Activated CD4-positive, alpha-beta T cell treated with anti-CD3 and anti-CD28 coated beads, Interleukin-2, amount 50 U/mL, for 24 hours (primary cell): ENCODE measurements around the gene IL21.

Experiments used
- DNase-seq, 2 donors: peaks; one replicate each; pipeline ENCODE4 v3.0.0-alpha.2; 2020; ENCODE audit warnings: low read depth in 1 of 2, low spot score in 1 of 2

IL21 gene

DNA sequence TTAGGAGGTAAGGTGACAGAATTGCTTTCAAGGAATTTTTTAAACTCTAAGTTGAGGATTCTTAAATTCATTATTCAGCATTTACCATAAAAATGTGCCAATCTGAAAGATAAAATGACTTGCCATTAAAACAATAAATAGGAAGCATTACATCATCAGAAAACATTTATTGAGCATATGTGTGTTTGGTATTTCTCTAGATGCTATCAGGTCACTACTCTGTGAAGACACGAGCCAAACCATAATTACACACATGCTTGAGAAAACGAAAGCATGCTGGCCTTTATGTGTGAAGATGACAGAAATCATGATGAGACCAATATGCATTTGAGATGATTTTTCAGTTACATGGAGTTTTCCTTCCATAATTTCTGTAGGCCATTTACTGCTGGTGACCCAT is 12.3 kb upstream of the IL21 start:
- no peak for DNase-seq

DNA sequence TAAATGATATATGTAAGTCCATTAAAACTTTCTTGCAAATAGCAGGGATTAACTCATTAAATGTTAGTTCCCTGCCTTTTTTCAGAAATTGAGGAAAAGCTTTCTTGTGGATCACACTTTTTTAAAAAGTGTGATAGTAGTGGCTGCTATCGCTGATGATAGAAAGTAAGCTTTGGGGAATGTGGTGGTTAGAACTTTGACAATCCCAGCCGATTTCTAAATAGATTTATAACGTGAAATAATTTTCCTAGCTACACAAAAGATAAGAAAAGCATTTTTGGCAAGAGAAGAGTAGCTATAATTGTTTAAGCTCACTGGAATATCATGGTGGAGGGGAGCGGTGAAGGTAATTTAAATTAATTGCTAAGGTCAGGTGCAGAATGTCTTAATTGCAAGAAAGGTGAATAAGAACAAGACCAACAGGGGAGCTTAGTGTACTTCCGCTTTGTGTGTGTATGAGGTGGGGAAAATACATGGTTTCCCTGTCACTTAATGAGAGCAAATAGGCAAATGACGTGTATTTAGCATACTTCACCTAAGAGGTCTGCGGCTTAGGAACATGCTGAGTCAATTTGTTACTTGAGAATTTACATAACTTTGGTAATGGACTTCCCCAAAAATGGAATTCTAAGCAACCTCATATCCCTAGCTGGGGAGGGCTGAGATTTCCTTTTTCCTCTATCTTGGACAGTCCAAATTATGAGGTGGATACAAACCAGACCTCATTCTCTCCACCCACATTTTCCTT is 11.7 kb upstream of the IL21 start:
- no peak for DNase-seq

DNA sequence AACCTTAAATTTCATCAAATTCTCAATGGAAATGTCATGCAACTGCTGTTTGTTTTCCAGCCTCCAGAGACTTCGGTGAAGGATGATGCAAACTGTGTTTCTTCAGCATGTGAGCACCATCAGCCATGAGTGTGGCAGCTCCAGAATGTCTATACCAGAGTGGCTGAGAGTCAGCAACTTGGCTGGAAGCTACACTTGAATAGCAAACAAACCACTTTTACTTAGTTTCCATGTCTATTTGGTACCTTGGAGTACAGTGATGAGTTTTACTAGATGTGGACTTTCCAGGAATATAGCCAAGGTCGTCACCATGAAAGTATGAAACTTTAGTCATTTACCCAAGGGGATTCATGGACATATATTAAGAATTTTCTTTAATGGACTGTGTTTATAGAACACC is 4.3 kb upstream of the IL21 start:
- no peak for DNase-seq

DNA sequence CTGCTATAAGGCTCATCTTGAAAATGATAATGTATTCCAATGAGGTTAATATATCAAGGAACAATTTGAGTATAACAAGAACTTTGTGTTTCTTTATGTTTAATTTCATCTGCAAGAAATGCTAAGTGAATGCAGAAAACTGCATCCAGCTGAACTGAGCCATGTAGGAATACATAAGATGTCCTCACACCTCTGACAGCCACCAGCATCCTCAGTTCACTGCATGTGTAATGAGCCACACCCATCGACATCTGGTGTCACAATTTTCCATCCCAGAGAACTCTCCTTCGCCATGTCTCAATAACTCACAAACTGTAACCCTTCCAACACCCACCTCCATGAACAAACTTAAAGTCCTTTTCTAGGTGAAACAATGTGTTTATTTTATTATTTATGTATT is 3.3 kb upstream of the IL21 start:
- no peak for DNase-seq

DNA sequence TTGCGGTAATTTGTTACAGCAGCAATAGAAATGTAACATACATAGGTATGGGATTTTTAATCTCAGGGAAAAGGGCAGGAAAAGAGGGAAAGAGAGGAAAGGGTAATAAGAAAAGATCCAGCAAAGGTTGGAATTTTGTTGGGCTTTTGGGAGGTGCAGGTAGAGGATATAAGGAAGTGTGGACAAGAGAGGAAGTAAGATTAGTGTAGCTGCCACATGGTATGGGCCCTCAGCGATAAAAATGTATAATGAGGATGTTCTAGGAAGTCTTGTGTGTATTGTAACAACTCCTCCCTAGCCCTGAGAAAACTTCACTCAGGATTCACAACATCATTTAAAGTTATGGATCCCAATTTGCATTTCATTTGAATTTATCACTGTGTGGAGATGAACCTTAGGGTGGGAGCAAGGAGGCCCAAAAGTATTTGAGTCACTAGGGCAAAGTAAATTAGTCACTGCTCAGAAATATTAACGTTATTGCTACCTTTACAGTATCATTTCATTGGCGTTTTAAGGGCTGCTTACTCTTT is 2.8 kb upstream of the IL21 start:
- DNase-seq, result no peak

DNA sequence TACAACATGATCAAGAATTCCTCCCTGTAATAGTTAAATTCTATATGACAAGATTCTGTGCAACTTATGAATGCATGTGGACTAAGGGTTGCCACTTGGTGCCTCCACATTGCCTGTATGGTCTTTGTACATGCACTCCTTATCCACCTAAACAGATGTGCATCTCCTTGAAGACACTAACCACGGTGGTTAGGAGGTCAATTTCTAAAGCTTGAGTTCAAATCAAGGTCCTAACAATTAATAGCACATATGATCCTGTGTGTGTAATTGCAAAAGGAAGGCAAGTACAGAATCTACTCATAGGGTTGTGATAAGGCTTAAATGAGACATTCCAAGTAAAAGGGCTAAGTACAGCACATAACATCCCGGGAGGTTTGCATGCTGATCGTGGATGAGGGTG is 1.5 kb upstream of the IL21 start:
- no peak for DNase-seq

DNA sequence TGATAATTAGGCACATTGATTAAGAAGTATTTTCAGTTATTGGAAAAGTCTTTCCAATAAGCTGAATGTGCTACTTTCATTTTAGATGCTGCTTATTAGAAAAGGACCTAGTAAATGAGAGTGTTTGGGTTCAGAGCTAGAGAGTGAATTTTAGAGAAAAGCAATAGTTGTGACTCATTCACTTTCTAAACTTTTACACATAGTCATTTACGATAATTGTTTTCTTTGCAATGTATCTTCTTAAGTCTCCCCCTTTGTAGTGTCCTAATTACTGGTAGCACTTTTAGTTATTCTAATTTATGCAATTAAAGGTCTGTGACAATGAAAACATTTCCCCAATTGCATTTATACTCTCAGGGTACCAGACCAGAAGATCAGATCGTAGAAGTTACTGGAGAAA is 1.3 kb downstream of the IL21 start:
- DNase-seq, result no peak

DNA sequence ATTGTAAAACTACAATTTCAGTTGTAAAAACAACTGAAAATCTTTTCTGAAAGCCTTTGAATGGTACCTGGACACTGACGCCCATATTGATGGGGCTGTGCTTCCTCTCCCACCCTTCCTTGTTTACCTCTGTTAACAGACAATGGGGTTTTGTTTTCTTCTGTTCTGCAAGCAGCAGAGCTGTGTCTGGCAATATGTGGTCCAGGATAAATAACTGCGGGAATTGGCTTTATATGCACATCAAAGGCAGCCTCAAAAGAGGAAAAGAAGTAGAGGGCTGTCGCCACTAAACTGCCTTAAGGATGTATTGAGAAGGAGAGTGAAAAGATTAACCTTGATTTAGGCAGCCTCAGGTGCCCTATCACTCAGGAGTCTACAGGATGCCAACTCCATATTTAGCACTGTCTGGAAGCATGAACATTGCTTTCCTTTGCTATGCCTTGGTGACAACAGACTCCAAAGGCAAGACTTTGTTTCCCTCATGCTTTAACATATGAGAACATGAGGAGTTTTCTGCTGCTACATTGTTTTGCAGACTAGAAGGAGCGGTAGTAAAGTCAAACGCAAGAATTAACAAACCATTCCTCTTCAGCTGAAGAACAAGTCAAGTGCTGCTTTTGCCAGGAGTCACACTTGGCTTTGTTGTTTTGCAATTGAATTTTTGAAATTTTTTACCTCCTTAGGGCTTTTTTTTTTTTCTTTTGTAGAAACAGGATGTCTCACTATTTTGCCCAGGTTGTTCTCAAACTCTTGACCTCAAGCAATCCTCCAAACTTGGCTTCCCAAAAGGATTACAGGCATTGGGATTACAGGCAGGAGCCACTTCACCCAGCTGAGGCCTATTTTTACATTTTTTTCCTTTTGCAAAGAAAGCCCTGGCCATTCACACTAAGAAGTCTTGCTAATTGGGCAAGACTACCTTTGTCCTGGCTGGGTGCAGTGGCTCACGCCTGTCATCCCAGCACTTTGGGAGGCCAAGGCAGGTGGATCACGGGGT is 3.0 kb downstream of the IL21 start:
- no peak for DNase-seq

DNA sequence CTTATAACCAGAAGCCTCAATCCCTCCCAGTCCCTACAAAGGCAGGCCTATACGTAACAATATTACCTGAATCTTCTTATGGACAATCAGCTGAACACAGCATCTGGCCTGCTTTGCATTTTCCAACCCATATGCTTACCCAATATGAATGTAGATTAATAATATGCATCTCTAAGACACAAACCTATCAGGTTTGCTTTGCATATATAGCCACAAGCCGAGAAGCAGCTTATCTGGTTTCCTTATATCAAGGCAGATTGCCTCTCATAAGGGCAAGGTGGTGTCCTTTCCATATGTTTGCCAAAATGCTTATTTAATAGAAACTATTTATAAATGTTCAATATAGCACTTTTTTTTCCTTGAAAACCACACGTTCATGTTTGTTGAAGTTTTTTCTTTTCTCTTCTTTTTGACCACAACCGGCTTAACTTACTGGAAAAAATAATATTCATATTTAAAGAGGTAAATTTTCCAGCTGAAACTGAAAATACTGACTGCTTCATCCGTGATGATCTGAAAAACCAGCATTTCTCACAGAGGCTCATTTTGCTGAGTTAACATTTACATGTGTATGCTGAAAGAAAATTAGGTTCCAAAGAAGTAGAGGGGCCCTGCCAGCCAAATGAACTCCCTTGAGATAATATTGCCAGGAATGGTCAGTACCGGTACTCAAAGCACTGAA is 3.8 kb downstream of the IL21 start:
- DNase-seq, result no peak

DNA sequence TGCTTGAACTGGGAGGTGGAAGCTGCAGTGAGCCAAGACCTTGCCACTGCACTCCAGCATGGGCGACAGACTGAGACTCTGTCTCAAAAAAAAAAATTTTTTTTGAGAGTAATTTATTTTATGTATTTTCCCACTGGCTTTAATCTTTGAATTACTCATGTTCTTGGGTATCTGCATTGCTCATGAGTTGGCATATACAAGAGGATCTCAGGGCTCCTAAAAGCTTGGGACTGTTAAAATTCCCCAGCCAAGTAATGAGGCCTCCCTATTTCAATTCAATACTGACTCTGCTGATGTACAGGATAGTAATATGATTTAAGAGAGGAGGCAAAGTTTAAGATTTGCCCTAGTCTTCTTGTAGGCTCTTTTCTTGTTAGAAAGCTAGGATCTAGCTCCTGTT is 6.2 kb downstream of the IL21 start:
- DNase-seq, result no peak

DNA sequence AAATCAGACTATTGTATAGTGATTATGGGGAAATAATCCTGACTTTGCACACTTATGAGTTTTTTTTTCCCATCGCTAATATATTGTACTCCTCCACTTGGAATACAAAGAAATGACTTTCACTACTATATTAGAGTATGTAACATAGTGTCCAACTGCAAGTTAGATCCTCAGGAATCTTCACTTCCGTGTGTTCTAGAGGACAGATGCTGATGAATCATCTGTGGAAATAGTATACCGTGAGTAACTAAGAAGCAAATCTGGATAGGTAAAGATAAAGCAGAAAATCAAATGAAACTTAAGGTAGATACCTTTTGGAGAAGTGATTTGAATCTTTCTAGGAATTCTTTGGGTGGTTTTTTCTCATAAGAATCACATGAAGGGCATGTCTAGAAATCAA is 8.3 kb downstream of the IL21 start:
- no peak for DNase-seq

DNA sequence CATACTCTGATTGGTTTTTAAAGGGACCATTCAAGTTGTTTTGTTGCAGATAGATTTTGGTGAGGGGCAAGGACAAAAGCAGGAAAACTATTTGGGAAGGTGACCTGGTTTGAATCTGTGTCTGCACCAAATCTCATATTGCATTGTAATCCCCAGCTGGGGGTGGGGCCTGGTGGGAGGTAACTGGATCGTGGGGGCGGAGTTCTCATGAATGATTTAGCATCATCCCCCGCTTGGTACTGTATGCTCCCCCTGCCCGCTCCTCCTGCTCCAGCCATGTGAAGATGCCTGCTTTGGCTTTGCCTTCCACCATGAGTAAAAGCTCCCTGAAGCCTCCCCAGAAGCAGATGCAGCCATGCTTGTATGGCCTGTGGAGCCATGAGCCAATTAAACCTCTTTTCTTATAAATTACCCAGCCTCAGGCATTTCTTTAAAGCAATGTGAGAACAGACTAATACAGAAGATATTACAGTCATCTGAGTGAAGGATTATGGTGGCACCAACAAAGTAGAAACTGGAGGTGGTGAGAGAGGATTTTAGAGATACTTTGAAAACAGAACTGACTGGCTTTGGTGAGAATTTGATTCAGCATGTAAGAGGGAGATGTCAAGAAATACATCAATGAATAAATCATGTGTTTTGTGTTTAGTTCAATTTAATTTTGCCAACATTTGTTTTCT is 14.4 kb downstream of the IL21 start:
- DNase-seq, result no peak

DNA sequence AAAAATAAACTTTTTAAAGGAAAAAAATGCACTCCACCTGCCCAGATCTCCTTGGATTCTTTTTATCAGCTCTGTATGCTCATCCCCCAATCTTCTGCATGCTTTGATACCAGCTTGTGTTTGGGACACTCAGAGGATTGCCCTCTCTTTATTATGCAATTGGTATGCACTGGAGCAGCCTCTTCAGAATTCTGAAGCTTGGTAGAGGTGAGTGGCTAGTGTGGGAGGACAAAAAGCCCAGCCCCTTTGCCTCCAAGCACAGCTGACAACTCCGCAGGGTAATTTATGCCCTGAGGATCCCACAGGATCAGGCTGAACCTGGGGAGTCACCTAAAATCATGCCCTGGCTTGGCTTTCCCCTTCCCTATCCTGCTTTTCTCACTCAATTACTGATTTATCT is 16.7 kb downstream of the IL21 start:
- no peak for DNase-seq

DNA sequence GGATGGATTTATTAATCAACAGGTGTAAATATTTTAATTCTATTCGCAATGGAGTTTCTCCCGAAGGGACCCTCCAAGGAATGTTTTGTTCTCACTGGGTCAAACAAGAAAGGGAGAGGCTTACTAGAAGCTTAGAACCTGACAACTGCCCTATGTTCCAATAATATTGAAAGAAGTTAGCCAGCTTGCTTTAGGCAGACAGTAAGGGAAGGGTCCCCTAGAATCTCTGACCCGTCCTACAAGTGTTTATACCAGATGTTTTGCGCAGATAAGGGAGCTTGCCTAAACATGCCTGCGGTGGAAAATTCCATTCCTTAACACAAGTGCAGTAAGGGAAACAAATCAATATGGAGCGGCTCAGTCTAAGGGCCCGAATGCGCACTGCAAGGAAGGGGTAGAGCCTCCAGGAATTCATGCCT is 17.7 kb downstream of the IL21 start:
- DNase-seq, result no peak

DNA sequence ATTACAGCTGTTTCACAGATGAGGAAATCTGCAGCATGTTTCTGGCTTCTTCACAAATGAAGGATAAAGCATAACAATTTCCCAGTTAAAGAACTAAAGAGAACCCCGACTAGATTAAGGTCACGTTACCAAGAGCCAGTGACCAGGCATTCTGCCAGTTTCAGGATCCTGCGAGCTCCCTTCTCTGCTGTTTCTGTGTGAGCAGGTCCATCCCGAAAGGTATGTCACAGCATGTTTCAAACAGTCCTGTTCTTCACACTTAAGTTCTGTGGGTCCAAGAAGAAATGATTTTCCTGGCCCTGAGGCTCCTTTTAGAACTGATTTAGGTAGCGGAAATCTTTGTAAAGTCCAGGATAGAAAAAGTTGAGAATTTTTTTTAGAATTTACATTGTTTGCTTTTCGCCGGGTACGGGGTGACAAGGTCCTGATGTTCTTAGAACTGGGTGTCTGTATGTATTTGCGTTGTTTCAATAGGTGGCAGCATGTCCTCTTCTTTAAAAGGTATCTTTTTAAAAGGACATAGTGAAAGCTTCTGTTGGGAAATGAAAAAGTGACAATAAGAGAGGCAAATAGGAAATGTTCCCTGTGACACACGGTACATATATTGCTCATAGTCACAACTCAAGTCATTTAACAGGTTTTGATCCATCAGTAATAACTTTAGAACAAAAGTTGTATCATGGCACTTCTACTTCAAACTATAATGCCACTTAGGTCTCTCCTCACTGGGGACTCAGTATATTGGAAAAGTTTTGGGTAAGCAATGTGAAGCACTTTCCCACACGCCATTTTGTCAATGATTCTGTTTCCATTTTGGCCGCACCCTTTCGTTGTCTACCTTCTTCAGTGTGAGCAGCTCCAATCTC is 18.4 kb downstream of the IL21 start:
- DNase-seq, result peak in 1 of 2 donors; percentile 22

DNA sequence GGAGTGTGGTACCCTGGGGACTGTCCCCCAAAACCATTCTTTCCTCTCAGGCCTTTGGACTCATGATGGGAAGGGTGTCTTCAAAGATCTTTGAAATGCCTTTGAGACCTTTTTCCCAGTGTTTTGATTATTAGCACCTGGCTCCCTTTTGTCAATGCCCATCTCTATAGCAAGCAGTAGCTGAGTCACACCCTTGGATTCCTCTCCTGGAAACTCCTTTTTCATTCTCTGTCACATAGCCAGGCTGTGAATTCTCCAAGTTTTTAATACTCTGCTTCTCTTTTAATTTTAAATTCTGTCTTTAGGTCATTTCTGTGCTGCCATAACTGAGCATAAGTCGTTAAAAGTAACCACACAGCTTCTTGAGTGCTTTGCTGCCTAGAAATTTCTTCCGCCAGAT is 29.7 kb downstream of the IL21 start:
- DNase-seq, result no peak

DNA sequence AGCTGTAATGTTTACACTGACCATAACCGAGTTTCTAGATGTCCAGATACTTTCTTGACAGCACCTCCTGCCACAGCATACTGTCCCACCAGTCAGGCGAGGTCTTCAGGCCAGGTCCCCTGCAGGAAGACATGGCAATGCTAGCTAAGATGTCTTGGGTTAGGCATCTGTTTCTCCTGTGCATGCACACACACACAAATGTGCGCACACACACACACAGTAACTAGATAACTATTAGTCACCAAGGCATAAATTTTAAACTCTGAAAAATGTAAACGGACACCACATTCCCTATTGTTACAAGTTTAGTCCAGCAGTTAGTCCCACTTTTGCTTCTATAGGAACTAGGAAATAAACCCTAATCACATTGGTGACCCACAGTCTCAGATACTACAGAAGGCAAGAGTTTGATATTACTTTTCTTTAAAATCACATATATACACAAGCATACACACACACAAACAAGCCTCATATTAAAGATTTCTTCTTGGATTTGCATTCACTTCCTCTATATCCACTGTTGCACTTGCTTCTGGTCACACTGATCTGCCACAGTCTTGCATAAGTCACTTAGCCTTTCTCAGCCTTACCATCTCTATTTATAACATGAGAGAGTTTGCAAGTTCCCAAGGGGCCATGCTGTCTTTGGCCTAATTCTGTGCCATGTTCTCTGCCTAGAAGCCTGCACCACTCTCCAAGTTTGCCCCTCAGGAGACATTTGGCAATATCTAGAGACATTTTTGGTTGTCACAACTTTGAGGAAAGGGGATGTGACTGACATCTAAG is 32.2 kb downstream of the IL21 start:
- no peak for DNase-seq

DNA sequence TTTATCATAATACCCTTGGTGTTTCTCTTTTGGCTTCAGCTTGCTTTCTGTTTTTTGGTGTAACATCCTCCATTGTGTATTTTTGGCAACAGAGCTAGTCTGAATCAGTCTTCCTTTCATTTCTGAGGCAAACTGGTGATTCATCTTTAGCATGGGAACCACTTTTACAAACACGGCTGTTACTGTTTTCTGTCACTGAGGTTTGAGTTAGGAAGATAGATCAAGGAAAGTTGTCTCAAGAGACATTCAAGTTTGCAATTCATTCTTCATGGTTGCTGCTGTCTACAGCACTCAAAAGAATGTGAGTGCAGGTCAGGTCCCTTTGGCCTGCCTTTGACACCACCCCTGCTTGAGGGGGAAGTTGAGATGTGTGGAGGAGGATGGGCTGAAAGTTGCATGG is 36.3 kb downstream of the IL21 start:
- peak in 1 of 2 donors; percentile 19 for DNase-seq

DNA sequence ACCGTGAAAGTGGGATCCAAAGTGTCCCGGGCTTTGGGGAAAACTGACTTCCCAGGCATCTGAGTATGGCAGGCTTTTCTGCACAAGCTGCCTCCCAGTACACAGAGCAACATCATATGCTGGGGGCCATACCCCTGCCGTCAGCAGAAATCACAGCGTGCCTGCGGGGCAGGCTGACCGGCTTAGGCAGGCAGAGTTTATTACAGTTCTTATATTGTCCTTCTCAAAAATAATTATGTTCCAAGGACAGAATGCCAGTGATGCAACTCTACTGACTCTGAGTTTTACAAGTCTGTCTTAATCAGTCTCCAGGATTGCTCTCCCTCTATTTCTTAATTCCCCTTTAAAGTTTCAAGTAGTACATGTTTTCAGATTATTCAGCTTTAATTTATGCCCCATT is 37.0 kb downstream of the IL21 start:
- DNase-seq, result no peak
